ENCODE results near the gene OPA1. TPM values are rescaled to one million over a fixed set of nuclear protein-coding genes. Genes with fewer than 3 reads are reported as not detected.

The OPA1 gene
- total RNA-seq, 1 experiment from 2014 or later = 75.4 TPM

DNA sequence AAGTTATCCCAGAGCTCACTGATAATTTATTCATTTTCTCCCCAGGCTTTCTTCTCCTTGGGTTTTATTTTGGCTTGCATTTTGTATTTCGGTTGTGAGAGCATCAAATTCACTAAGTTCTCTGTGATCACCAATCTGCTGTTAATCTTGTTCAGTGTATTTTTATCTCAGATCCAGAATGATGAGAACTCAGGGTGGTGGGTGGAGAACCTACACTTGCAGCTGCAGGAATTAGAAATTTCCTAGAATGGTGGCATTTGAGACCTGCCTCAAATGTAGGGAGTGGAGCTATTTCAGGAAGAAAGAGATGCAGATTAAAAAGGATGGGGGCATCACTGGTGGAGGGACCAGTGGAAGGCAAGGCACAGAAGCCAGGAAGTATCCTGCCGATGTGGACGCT lies 129.6 kb downstream of the OPA1 start:
- Histone ChIP-seq H2BK120ac (ENCODE audit: low read depth, low read length, poor library complexity, severe bottlenecking) (no peak overlapping the region), H3K23me2 (ENCODE audit: insufficient read length, low read depth, low read length, poor library complexity, severe bottlenecking) (no peaks in the 10 kb centered on the region), H2BK20ac (ENCODE audit: low read depth, low read length, poor library complexity, severe bottlenecking) (no peak overlapping the region), H3K79me2 (ENCODE audit: insufficient read depth, low read length) (no peaks in the 10 kb centered on the region), H3K18ac (ENCODE audit: insufficient read length, low read depth, low read length) (no peak overlapping the region), H4K8ac (replicated peaks; ENCODE audit: insufficient read length, low read depth, low read length) (no peak overlapping the region), H3K23ac (ENCODE audit: insufficient read length, low read depth, low read length) (no peak overlapping the region), H2BK12ac (ENCODE audit: insufficient read length, low read depth, low read length) (no peak overlapping the region), H3K4ac (ENCODE audit: low read depth, low read length) (no peak overlapping the region), H3K27me3 (ENCODE audit: insufficient read depth, low read length) (no peaks in the 10 kb centered on the region), H3K9ac (ENCODE audit: extremely low read depth, insufficient read length, low read length) (no peak overlapping the region), H4K20me1 (ENCODE audit: control insufficient read depth, insufficient read depth, insufficient read length) (no peaks in the 10 kb centered on the region), H3K4me2 (ENCODE audit: insufficient read depth, insufficient read length, low read length) (no peak overlapping the region), H3K79me1 (ENCODE audit: insufficient read depth, low read depth, low read length, poor library complexity, severe bottlenecking) (no peaks in the 10 kb centered on the region), H3K4me1 (ENCODE audit: insufficient read depth, low read length) (no peaks in the 10 kb centered on the region), H2BK5ac (ENCODE audit: insufficient read length, low read length) (no peak overlapping the region), H4K5ac (ENCODE audit: insufficient read length, low read depth, low read length) (no peak overlapping the region), H2BK15ac (ENCODE audit: low read depth, low read length) (no peak overlapping the region), H2AFZ (ENCODE audit: low read length) (no peak overlapping the region), H3T11ph (ENCODE audit: low read length) (no peak overlapping the region), H3K14ac (ENCODE audit: insufficient read depth, low read length) (no peak overlapping the region), H4K91ac (ENCODE audit: insufficient read length, low read depth, low read length) (no peak overlapping the region), H3K27ac (ENCODE audit: insufficient read length, low read depth, low read length) (no peak overlapping the region), H3K9me3 (ENCODE audit: control insufficient read depth, low read depth, low read length) (no peaks in the 10 kb centered on the region), H2AK5ac (ENCODE audit: insufficient read length, low read length) (no peak overlapping the region), H3K56ac (ENCODE audit: insufficient read length, low read depth, low read length) (no peak overlapping the region)
- Mint-ChIP-seq H3K9me3 (peaks cover 23 to 26% of the 10 kb centered on the region in 2 experiments), H3K27ac (no peak overlapping the region), H3K27me3 (ENCODE audit: low read depth) (no peaks in the 10 kb centered on the region; the same call in 1 of the 2 replicates), H3K4me3 (no peak overlapping the region), H3K4me1 (peaks cover 6% of the 10 kb centered on the region in 2 experiments), H3K36me3 (ENCODE audit: insufficient read depth in 1 of 3, low read depth in 3 of 3) (peaks cover 4 to 19% (median 9%) of the 10 kb centered on the region in 3 experiments)
- TF ChIP-seq CTCF (conservative IDR thresholded peaks at IDR 0.05) = no peak
- no CpG with 5 or more reads among the region's 3 CpGs for WGBS (ENCODE audit: extremely low coverage, insufficient read length, low lambda C conversion rate)
- DNase-seq = no peak
